AG10803 (cell line): Measurements from ENCODE around the gene TEX9.

ENCODE experiments used
- DNase-seq: peaks from one replicate; pipeline ENCODE4 v3.0.0; 2010; ENCODE audit warnings: low read depth
- H3K4me3 ChIP-seq: 2 replicates; pipeline ENCODE4 v1.5.1; 2011; ENCODE audit warnings: mild to moderate bottlenecking, low read length, control low read depth
- TF ChIP-seq, protein P1 (sequence below): conservative IDR thresholded peaks from 2 replicates; pipeline ENCODE4 v1.5.1; 2011; ENCODE audit warnings: mild to moderate bottlenecking, low read length, control low read depth, inconsistent platforms

Gene TEX9

DNA sequence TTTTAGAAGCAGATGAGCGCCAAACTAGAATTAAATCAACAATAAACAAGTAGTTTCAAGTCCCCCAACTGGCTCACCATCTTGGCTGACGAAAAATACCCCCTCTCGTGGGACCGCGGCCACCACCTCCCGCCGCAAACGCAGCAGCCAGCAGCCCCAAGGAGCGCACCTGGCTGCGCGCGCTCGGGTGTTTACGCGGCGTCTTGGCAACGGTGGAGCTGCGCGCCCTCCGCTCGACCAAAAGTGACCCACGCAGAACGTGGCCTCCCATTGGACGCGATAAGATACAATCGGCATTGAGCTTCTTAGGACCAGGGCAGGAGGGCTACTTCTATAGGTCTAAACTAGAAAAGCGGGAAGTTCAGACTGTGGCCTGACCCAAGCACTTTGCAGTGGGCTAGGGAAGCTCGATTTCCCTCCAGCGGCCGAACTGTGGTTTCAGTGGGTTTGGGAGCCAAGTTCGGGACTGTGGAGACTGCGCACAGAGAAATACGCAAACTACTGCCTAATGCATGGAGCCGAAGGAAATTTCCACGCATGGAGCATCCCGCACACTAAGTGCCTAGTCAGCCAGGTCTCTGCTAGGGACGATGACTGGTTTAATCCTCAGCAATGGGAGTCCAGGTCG, 99.8 kb downstream of the TEX9 start, which contains the start of gene MNS1:
Gene MNS1 (minus strand): TSS at position 245 of the 628 bp plus-strand sequence. CDS start 165 bp downstream, at position 80.
- DNase-seq, result peak; percentile 95
- H3K4me3 ChIP-seq, result peak within 1 kb of the TSS; percentile 64

DNA sequence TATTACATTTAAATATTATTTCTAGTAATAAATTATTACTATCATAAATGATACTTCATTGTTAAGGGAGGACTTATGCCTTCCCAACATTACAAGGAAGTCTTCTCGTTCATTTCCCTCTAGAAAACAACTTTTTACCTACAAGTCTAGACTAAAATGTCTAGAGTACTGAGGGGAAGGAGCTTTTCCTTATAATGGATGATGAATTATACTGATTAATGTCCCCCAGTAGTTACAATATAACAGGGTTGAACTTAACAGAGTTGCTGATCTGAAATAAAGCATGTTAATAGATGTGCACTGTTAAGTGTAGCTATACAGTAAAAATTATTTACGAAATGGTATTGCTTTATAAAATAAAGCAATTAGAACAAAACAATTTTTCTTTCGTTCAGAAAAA, 102.4 kb downstream of the TEX9 start:
- H3K4me3 ChIP-seq, result no peak overlapping the region
- no peak for DNase-seq
- TF ChIP-seq, protein P1, sequence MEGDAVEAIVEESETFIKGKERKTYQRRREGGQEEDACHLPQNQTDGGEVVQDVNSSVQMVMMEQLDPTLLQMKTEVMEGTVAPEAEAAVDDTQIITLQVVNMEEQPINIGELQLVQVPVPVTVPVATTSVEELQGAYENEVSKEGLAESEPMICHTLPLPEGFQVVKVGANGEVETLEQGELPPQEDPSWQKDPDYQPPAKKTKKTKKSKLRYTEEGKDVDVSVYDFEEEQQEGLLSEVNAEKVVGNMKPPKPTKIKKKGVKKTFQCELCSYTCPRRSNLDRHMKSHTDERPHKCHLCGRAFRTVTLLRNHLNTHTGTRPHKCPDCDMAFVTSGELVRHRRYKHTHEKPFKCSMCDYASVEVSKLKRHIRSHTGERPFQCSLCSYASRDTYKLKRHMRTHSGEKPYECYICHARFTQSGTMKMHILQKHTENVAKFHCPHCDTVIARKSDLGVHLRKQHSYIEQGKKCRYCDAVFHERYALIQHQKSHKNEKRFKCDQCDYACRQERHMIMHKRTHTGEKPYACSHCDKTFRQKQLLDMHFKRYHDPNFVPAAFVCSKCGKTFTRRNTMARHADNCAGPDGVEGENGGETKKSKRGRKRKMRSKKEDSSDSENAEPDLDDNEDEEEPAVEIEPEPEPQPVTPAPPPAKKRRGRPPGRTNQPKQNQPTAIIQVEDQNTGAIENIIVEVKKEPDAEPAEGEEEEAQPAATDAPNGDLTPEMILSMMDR, result no peak

More for the DNA sequence above, 99.8 kb downstream of the TEX9 start, which contains the start of gene MNS1:
- TF ChIP-seq, protein P1, result no peak

DNA sequence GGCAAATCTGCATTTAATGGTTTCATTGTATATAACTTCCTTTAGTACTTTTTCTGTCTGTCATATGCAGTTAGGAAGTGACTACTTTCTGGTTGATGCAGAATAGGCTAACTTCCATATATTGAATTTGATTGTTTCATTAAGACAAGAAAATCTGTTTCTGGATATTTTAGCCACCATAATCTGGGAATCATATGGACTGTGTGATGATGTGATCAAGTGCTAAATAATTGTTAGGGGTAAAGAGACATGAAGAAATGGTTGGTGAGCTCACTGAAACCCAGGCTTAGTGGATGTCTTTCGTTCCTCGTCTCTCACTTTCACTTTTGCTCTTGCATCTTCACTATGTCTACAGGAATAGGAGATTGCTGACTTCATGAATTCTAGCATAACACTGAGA, 103.2 kb downstream of the TEX9 start:
- DNase-seq, result peak; percentile 18
- H3K4me3 ChIP-seq, result peak overlapping the region; percentile 50
- TF ChIP-seq, protein P1, result no peak

DNA sequence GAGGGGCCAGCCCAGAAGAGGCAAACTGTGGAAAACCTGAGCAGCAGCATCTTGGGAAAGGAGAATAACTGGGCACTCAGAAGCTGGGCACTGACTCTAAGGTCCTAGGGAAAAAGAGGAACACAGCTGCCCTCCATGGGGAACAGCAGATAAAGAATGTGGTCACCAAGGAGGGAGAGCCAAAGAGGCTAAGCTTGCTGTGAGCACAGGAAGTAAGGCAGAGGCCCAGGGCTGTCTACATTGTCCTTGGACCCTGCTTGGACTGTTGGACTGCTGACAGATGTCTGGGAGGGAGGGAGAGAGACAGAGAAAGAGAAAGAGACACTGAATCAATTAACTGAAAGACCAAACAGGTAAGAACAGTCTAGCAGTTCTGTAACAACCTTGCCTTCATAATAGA, 104.3 kb downstream of the TEX9 start:
- no peak for DNase-seq
- TF ChIP-seq, protein P1, result no peak
- no peak overlapping the region for H3K4me3 ChIP-seq

DNA sequence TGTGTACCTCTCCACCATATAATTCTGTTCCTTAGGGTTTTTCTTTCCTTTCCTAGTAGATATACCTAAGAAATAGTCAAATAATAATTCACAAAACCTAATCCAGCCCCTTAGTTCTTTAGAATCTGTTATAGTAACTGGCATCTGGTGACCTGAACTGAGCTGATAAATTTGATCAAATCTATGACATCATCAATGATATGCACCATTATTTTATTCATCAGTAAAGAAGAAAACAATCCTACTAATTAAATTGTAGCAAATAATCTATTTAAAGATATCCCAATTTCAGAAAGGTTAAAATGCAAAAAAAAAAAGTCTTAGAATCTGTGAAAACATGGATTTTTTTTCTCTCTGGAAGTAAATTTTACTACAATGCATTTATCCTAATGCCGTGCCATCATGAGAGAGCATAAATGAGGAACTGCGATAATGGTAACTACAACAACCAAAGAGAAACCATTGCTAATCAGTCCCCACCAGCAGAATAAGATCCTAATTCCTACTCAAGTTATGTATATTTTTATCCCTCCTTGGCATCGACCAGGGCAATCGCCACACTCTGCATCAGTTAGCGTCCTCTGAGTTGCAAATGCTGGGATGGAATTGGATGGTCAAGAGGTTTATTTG, 106.3 kb downstream of the TEX9 start:
- TF ChIP-seq, protein P1, result no peak
- no peak for DNase-seq

DNA sequence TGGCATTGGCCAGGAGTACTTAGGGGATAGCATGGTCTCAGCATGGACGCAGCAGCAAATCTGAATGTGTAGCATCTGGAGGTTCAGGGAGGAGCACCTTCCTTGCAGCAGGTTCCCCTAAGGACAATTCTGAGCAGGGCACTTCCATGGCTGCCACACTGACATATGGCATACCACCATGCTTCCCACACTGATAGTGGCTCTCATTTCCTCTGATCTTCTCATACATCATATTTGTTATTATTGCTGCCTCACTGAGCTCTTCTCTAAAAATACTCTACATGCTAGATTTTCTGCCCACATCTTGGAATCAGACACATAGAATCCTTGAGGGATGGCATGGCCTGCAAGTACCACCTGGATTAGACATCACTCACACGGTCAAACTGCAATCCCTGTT, 107.1 kb downstream of the TEX9 start:
- H3K4me3 ChIP-seq, result no peak overlapping the region
- no peak for DNase-seq
- TF ChIP-seq, protein P1, result no peak

More for the DNA sequence above, 106.3 kb downstream of the TEX9 start:
- no peak overlapping the region for H3K4me3 ChIP-seq

DNA sequence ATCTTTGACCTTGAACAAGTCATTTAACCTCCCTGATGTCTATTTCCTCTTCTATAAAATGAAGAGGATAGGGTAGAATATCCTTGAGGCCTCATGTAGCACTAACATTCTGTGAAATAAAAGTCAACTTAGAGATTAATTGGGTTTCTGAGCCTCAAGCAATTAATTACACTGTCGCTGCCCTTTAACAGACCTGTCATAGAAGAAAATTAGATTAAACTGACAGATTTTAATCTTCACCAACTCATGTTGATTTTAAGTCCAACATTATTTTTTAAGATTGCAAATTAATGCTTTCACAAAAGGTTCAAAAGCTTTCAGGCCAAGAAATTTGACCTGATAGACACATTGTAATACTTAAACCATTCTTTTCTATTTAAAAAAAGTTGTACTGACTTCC, 107.8 kb downstream of the TEX9 start:
- TF ChIP-seq, protein P1, result no peak
- H3K4me3 ChIP-seq, result no peak overlapping the region
- no peak for DNase-seq
